HG03575 (cell line): ENCODE measurements around the gene PHYHD1.

Experiments
- ATAC-seq: cut with Tn5 transposase; IDR thresholded peaks from one replicate; pipeline ENCODE4 v1.9.1; 2021; ENCODE audit not compliant: unreplicated experiment, insufficient number of reproducible peaks, low FRiP score; ENCODE audit errors: extremely low read depth

Gene PHYHD1

DNA sequence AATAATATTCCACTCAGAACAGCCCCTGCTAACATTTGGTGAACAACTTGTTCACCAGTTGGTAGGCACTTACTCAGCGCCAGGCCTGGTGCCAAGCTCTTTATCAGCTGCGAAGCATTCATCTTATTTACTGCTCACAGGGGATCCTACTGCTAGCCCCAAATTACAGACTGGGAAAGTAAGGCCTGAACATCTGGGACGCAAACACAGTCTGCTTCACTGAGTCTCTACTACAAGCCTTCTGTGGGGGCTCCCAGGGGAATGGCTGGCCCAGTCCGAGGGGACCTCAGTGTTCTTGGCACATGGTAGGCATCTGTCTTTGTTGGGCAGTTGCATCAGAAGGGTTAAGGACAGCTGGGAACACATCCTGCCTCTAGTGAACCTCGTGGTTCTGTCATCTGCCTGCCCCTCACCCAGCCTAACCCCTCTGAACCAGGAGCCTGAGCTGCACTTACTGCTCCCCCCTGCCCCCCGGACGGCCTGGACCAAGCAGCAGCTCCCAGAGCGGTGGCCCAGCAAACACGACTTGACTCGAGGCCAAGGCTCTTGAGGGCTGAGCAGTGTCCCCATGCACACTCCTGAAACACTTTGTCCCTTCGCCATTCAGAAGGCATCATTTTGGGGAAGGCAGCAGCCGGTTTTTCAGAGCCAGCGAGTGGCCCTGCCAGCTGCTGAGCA is at the start of gene PHYHD1:
Gene PHYHD1 (plus strand): TSS at position 602 of the 678 bp plus-strand sequence. CDS start 1,342 bp downstream, outside the sequence.
- ATAC-seq, result no peak

DNA sequence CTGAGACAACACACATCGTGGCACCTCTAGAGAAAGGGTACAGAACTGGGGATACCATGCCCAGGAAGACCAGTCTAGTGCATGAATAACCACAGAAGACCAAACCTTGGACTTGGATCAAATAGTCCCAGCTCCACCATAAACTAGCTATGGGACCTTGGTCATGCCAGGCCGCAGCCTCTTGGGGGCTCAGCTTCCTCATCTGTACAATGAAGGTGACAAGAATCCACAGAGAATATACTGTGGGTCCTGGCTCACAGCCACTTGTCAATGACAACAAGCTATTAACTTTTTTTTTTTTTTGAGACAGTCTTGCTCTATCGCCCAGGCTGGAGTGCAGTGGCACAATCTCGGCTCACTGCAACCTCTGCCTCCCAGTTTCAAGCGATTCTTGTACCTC is 42.9 kb upstream of the PHYHD1 start:
- ATAC-seq, result no peak

DNA sequence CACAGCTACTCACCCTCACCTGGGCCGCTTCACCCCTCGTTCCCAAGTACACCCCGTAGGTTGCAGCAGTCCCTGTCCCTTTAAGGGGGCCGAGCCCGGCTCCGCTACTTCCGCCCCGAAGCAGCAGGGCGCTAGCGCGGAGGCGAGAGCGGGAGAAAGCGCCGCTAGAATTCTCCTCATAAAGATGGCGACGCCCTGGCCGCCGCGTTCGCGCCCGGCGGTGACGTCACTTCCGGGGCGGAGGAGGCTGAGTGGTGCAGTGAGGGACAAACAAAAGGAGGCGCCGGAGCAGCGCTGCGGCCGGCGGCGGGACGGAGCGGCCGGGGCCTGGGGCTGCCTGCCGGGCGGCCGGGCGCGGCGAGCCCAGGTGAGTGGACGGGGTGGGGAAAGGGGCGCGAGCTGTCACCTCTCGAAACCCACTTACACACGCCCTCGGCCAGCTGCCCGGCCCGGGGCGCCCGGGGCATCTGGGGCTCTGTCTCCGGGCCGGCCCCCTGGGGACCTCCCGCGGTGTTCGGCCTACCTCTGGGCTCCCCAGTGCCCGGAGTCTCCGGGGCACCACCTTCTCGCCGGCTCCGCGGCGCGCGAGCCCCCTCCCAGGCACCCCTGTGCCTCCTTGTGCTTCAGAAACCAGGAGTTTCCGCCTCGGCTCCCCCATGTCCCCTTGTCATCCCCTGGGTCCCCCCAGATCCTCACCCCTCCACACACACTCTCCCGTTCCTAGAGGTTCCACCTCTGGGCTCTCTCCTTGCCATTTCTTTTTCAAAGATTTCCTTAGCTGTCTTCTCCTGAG is 38.7 kb upstream of the PHYHD1 start, which contains the start of the genes KYAT1 and LRRC8A:
Gene KYAT1 (minus strand): TSS at position 67 of the 793 bp plus-strand sequence. CDS start 36,545 bp downstream, outside the sequence.
Gene LRRC8A (plus strand): TSS at position 250 of the 793 bp plus-strand sequence. CDS start 25,032 bp downstream, outside the sequence.
- ATAC-seq, result peak; percentile 45

DNA sequence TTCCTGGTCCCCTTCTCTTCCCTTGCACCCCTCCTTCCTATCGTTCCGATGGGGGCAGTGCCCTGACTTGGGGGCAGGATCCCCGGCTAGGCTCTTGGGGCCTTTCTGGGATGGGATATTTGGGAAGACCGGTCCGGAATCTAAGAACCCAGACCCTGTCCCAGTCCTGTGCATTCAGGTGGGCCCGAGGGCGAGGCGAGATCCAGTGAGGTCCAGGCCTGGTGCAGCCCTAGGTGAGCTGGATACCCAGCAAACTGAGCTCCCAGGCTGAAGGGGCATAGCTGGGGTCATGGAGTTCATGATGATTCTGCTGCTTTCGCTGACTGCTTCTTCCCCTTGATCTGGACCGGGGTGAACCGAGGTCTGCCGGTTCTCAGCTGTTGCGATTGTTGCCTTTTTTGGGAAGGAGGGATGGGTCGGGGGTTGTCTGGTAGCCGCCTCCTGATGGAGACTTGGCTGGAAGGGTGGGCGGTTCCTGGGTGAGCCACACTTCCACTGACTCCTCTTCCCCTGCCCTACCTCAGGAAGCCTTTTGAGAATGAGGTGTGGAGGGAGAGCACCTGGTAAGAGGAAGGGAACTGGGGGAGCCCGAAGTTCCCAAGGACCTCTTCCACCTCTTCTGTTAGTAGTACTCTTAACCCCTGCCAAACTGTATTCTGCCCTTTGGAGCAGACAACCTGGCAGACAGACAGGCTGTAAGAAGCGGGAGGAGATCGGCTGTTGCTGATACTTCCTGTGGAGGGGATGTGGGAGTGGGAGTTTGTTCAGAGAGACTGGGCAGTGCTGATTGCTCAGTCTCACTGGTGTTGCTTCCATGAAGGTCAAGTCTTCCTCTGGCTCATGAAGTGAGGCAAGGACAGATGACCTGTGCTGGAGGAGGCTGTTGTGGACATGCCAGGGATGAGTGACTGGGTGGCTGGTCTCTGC is 37.8 kb upstream of the PHYHD1 start:
- ATAC-seq, result peak; percentile 3

DNA sequence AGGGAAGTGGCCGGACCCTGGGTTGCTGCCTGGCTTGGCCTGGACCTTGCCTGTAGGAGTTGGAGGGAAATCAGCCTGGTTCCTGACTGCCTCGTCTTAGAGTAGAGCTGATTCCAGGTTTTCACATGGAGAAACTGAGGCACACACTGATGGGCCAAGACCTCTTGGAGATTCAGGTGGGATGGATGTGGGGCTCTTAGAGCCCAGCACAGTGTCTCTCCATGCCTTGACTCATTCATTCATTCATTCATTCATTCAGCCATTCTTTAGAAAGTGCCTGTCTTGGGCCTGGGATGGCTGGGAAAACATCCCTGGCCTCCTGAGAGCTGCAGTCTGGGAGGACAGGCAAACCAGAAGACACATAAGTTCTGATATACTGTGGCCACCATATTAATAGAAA is 36.6 kb upstream of the PHYHD1 start:
- no peak for ATAC-seq

DNA sequence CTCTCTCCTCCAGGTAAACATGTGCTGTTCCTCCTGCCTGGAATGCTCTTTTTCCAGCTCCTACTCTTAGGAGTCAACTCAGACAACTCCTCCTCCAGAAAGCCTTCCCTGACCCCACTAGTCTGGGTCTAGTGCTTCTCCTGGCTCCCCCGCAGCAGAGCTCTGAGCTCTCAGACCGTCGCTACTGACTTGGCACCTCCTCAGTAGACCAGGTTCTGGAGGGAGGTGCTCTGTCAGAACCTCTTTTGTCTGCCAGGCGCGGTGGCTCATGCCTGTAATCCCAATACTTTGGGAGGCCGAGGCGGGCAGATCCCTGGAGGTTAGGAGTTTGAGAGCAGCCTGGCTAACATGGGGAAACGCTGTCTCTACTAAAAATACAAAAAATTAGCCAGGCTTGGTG is 35.4 kb upstream of the PHYHD1 start:
- ATAC-seq, result no peak

DNA sequence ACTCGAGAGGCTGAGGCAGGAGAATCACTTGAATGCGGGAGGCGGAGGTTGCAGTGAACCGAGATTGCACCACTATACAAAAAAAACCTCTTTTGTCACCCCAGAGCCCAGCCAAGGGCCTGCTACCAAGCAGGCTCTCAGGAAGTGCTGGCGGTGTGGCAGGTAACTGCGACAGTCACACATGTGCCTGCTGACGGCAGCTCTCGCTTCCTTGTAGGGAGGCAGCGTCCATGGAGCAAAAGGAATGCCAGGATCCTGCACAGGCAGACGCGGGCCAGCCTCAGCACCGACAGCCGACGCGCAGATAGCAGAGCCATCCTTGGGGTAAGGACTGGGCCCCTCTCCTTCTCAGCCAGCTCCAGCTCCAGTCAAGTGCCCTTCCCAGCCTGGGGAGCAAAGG is 35.0 kb upstream of the PHYHD1 start:
- ATAC-seq, result no peak

DNA sequence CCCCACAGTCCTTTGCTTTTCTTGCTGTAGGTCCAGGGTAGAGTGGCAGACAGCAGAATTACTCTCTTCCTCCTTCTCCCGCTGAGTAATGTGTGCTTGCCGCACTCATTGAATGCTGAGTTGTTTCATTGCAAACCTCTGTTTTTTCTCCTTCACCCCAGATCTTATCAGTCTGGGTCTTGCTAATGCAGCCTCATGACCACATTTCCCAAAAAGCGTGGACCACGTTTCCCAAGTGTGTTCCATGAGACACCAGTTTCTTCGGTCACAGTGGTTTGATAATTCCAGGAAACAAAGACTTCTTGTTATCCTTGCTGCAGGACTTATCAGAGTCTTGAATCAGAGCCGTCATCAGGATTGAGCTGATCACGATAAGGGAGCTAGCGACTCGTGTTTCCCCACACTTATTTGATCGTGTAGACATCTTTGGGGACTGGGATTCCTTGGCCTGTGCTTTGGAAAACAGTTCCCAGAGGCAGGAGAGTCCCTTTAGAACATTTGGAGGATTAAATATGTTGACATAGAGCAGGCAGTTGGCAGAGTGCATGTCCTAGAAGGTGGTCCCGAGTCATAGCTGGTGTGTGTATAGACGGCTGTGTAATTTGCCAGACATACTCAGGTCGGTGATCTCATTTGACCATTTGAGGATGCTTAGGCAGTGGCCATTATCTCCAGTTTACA is 34.4 kb upstream of the PHYHD1 start:
- ATAC-seq, result no peak

DNA sequence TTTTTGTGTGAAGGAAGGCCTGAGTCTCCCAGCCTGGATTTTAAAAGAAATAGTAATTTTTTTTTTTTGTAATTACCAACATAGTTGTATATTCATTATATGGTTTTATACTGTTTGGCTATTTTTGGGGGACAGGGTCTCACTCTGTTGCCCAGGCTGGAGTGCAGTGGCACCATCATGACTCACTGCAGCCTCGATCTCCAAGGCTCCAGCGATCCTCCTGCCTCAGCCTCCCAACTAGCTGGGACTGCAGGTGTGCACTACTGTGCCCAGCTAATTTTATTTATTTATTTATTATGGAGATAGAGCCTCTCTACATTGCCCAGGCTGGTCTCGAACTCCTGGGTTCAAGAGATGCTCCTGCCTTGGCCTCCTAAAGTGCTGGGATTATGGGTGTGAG is 33.7 kb upstream of the PHYHD1 start:
- no peak for ATAC-seq

DNA sequence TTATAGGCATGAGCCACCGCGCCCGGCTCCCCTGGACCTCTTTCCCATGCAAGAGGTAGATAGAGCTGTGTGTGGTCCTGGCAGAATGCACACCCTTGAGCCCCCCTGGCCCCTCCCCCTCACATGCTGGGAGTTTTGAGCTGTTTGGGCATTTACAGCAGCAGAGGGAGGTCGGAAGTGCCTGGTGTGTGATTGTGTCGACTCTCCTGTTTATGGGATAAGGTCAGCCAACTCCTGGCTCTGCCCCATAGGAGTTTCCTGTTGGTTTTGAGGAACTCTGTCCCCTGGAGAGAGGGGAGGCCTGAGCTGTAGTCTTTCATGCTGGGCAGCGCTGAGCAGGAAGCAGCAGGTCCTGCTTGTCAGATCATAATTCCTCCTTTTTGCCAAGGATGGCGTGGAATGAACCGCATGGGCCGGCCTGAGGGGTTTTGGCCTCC is 32.9 kb upstream of the PHYHD1 start:
- ATAC-seq, result no peak

DNA sequence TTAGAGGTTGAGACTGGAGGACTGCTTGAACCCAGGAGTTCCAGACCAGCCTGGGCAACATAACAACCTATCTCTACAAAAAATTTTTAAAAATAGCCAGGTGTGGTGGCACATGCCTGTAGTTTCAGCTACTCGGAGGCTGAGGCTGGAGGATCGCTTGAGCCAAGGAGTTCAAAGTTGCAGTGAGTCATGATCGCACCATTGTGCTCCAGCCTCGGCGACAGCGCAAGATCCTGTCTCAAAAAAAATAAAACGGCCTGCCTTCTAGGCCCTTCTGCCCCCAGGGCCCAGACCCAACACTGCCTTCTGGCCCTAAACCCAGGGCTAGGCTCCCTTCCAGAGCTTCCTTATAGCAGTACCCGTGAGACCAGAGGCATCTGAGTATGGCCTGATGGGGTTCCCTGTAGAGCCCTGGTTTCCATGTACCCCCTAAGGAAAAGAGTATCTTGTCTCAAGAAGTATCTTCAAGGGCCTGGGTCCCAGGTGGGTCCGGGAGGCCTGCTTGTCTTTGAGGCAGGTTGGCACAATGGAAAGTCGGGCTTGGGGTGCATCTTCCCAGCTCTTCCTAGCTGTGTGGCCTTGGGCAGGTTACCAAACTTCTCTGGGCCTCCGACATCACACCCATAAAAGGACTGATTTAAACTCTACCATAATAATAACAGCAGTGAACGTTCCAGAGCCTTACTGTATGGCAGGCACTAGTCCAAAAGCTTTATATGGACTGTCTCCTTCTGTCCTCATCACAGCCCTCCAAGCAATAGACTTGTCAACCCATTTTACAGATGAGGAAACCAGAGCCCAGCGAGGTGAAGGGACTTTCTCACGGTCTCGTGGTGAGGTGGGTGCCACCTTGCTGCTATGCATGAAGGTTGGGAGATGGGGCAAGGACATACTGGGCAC is 29.2 kb upstream of the PHYHD1 start:
- ATAC-seq, result no peak

DNA sequence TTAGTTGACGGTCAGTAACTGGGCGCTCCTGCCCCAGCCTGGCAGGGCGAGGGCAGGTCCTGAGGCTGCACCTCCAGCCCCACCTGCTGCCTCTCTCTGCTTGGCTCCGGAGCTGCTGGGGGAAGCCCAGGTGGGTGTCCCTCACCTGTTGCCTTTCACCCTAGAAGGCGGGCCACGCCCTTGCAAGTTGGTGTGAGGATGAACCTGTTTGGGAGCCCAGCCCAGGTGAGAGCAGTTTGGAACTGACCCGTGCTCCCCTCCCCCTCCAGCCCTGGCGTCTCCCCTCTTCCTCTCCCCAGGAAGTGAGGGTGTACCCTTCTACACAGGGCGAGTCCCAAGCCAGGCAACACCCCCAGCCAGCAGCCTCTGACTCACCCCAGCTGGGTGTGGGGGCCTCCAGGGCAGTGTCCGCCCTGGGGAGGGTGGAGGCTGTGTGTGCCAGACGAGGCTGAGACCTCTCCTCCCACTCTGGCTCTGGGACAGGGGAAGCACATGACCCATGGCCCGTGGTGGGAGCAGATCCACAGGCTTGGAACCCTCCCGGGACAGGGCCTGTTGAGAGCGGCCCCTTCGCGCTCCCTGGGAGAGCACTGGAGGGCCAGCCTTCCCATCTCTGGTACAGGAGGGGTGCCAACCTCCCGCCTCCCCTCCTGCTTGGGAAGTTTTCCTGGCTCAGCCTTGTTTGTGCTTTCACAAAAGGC is 28.4 kb upstream of the PHYHD1 start:
- ATAC-seq, result no peak

DNA sequence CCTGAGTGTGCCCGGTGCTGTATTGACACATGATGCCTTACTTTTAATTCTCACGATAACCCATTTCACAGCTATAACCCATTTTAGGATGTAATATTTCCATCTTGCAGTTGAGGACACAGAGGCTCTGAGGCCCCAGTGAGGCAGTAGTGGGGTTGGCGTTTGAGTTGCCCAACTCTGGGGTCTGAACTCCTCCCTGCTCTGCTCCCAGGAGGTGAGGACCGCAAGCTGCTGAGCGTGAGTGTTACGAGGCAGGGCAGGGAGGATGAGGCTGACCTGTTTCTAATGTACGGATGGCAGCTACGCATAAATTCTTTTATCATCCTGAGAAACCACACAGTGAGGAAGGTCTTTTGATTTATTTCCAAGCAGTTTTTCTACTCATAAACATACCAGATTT is 27.4 kb upstream of the PHYHD1 start:
- no peak for ATAC-seq

DNA sequence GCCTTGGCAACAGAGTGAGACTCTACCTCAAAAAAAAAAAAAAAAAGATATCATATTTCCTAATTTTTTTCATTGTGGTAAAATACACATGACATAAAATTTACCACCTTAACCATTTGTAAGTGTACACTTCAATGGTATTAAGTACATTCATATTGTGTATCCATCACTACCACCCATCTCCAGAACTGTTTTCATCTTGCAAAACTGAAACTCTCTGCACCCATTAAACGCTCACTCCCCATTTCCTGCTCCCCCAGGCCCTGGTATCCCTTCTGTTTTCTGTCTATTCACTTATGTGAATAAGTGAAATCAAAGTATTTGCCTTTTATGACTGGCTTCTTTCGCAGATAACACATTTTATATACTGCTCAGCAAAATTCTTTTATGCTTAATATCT is 26.0 kb upstream of the PHYHD1 start:
- no peak for ATAC-seq

DNA sequence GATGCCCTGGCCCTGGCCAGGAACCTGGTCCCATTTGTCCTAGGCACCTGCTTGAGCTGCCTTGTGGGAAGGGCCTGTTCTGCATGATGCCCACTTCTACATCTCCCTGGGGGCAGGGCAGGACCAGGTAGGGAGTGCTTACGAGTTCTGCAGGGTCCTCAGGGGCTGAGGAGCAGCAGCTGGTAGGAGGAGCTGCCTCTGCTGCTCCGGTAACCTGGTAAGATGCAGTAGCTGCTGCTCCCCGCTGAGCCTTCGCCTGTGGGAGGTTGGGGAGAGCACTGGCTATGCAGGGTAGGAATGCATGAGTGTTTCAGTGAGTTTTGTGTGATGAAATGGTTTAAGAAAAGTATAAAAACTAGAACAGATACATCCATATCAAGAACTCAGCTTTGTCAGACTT is 25.2 kb upstream of the PHYHD1 start:
- no peak for ATAC-seq

DNA sequence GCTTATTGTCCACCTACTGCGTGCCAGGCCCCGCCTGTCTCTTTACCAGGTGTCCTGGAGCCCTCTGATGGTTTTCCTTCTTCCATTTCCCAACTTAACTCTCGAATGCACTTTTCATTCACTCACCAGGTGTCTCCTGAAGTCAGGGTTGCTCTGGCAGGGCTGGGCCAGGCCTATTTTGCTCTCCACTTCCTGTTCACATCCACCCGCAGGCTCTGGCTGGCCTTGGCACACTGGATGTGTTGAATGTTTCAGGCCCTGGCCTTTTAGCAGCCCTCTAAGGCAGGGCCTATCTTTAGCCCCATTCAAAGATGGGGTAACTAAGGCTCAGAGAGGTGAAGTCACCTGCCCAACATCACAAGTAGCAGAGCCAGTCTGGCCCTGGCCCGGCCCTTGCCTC is 22.4 kb upstream of the PHYHD1 start:
- ATAC-seq, result no peak

DNA sequence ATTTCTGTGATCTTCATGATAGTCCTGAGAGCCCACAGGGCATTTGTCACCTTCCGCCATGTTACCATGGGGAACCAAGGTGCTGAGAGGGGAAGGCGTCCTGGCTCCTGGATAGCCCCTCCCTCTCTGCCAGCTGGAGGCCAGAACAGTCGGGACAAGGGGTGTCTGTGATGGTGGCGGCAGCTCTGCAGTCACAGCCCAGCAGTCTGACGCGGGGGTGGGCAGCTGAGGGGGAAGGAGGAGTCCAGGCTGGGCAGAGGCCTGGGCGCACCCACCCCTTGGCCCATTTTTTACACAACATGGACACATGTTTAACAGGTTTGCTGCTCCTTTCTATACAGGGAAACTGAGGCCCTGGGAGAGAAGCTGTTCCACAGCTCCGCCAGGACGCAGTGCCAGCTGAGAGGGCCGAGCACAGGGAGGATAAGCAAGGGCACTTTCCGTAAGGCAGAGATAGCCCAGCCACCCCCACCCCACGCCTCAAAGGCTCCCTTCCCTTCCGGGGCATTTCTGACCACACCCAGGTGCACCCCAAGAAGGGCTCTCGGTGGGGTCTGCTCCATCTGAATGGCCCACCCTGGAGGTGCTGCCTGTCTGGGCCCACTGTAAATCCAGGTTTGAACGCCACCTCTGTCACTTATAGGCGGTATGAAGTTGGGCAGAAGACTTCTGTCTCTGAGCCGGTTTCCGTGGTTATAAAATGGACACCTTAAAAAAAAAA is 21.8 kb upstream of the PHYHD1 start:
- ATAC-seq, result no peak
